IMR-90 (cell line): ENCODE results near the gene ZNF329. TPM values are rescaled to one million over a fixed set of nuclear protein-coding genes. Genes with fewer than 3 reads are reported as not detected.

ENCODE experiments used
- ATAC-seq: fragments of 200-7000 bp; cut with Tn5 transposase; 2 replicates; pipeline ENCODE4 v1.9.1; 2020; ENCODE audit warnings: low read depth, mild to moderate bottlenecking, moderate library complexity
- BruUV-seq: library from RNA; stranded (reverse); fragments of 400-500 nt; replicated peaks from 2 replicates; lab custom pipeline; 2021; lab: Mats Ljungman, UMichigan
- CTCF ChIA-PET: fragments of 300-600 bp; formaldehyde crosslinking; extraction: SDS; loops from one replicate; lab custom pipeline; 2021; ENCODE audit warnings: antibody characterized with exemption; lab: Yijun Ruan, JAX
- POLR2A ChIA-PET: fragments of 300-600 bp; sonication (Branson Sonifier 250); formaldehyde crosslinking; loops from one replicate; lab custom pipeline; 2022; ENCODE audit warnings: antibody characterized with exemption; ENCODE audit not compliant: unreplicated experiment; lab: Charles Lee
- DNase-seq: peaks from one replicate; pipeline ENCODE4 v3.0.0; 2013
- H2AFZ ChIP-seq: replicated peaks from 2 replicates; pipeline ENCODE3; 2013; ENCODE audit warnings: low read length, mild to moderate bottlenecking; ENCODE audit not compliant: poor library complexity
- H2AK5ac ChIP-seq: 2 replicates; pipeline ENCODE4 v1.6.1; 2013; ENCODE audit warnings: low read depth, low read length, inconsistent platforms
- H2AK9ac ChIP-seq: replicated peaks from 2 replicates; pipeline ENCODE3; 2013; ENCODE audit warnings: mild to moderate bottlenecking, low read depth, low read length, moderate library complexity; ENCODE audit not compliant: poor library complexity
- H2BK120ac ChIP-seq: 2 replicates; pipeline ENCODE4 v1.6.1; 2013; ENCODE audit warnings: low read depth, low read length, inconsistent platforms
- H2BK15ac ChIP-seq: 3 replicates; pipeline ENCODE4 v1.6.1; 2013; ENCODE audit warnings: low read depth, low read length, inconsistent platforms
- H2BK20ac ChIP-seq: 2 replicates; pipeline ENCODE4 v1.6.1; 2013; ENCODE audit warnings: low read depth, mild to moderate bottlenecking, inconsistent platforms, low read length, moderate library complexity
- H2BK5ac ChIP-seq: 2 replicates; pipeline ENCODE4 v1.6.1; 2013; ENCODE audit warnings: mild to moderate bottlenecking, low read depth, low read length, inconsistent platforms; ENCODE audit not compliant: poor library complexity, severe bottlenecking
- H3K14ac ChIP-seq: replicated peaks from 2 replicates; pipeline ENCODE4 v1.6.1; 2013; ENCODE audit warnings: low read depth, low read length, inconsistent platforms
- H3K18ac ChIP-seq: 2 replicates; pipeline ENCODE4 v1.6.1; 2013; ENCODE audit warnings: low read depth, low read length, control low read depth
- H3K23ac ChIP-seq: 2 replicates; pipeline ENCODE4 v1.6.1; 2013; ENCODE audit warnings: low read depth, low read length, inconsistent platforms
- H3K27ac ChIP-seq: 2 replicates; pipeline ENCODE4 v1.5.1; 2013; ENCODE audit warnings: mild to moderate bottlenecking, control low read depth, low read length; ENCODE audit not compliant: insufficient read depth
- H3K27me3 ChIP-seq: 2 replicates; pipeline ENCODE4 v1.6.1; 2013; ENCODE audit warnings: low read length; ENCODE audit not compliant: control insufficient read depth, insufficient read depth
- H3K36me3 ChIP-seq: 2 replicates; pipeline ENCODE4 v1.6.1; 2013; ENCODE audit warnings: low read length, mixed read lengths; ENCODE audit not compliant: control insufficient read depth, insufficient read depth
- H3K4ac ChIP-seq: 2 replicates; pipeline ENCODE4 v1.6.1; 2013; ENCODE audit warnings: low read depth, low read length, inconsistent platforms
- H3K4me1 ChIP-seq: 2 replicates; pipeline ENCODE4 v1.6.1; 2013; ENCODE audit warnings: low read length, mixed read lengths; ENCODE audit not compliant: control insufficient read depth, insufficient read depth
- H3K4me2 ChIP-seq: 2 replicates; pipeline ENCODE4 v1.6.1; 2013; ENCODE audit warnings: low read depth, mild to moderate bottlenecking, control low read depth, low read length, moderate library complexity
- H3K4me3 ChIP-seq: 2 replicates; pipeline ENCODE4 v1.5.1; 2013; ENCODE audit warnings: low read depth, mild to moderate bottlenecking, control low read depth, low read length, moderate library complexity; ENCODE audit not compliant: insufficient read depth
- H3K56ac ChIP-seq: 2 replicates; pipeline ENCODE4 v1.6.1; 2013; ENCODE audit warnings: low read length, inconsistent platforms; ENCODE audit not compliant: insufficient read depth; ENCODE audit errors: extremely low read depth
- H3K79me1 ChIP-seq, 2 experiments: 2 replicates each; pipeline ENCODE4 v1.6.1; 2013; ENCODE audit warnings: low read length in 2 of 2, inconsistent platforms in 1 of 2, low read depth in 1 of 2
- H3K9ac ChIP-seq: 2 replicates; pipeline ENCODE4 v1.6.1; 2013; ENCODE audit warnings: low read depth, low read length, control low read depth
- H3K9me1 ChIP-seq: 2 replicates; pipeline ENCODE4 v1.6.1; 2013; ENCODE audit warnings: low read length, inconsistent platforms; ENCODE audit not compliant: insufficient read depth
- H3K9me3 ChIP-seq: 2 replicates; pipeline ENCODE4 v1.6.1; 2013; ENCODE audit warnings: low read length; ENCODE audit not compliant: control insufficient read depth, insufficient read depth
- H4K20me1 ChIP-seq: 2 replicates; pipeline ENCODE4 v1.6.1; 2013; ENCODE audit warnings: low read length, inconsistent platforms; ENCODE audit not compliant: insufficient read depth
- H4K5ac ChIP-seq: 2 replicates; pipeline ENCODE4 v1.6.1; 2013; ENCODE audit warnings: mild to moderate bottlenecking, low read depth, low read length, control low read depth
- H4K8ac ChIP-seq, 2 experiments: 2 replicates each; pipeline ENCODE4 v1.6.1; 2013; ENCODE audit warnings: low read depth in 2 of 2, low read length in 2 of 2, control low read depth in 1 of 2, inconsistent platforms in 1 of 2
- H4K91ac ChIP-seq: 2 replicates; pipeline ENCODE4 v1.6.1; 2013; ENCODE audit warnings: low read depth, low read length, inconsistent platforms; ENCODE audit not compliant: insufficient read depth
- CEBPB ChIP-seq: IDR thresholded peaks from 2 replicates; pipeline ENCODE4 v1.6.1; 2012; ENCODE audit warnings: low read depth, low read length, improper control_type of control experiment
- WGBS, 2 experiments: methylation state at CpG; one replicate each; pipeline versions ENCODE4 v1.1.5 to v1.1.7; 2013; ENCODE audit warnings: missing lambda C conversion rate in 2 of 2; ENCODE audit not compliant: insufficient read length in 1 of 2; ENCODE audit errors: extremely low coverage in 2 of 2; 5-methylcytosine and 5-hydroxymethylcytosine counted together
- dilution Hi-C: fragments of 300-500 bp; cut with HindIII; formaldehyde crosslinking; loops from one replicate; pipeline ENCODE4 v1.14.3; 2018; ENCODE audit warnings: low sequenced_read_pairs; ENCODE audit not compliant: unreplicated experiment
- in situ Hi-C: fragments of 300-500 bp; cut with MboI; formaldehyde crosslinking; loops from 3 replicates; pipeline ENCODE4 v1.14.3; 2019; ENCODE audit warnings: low sequenced_read_pairs, inconsistent platforms, mixed read lengths
- intact Hi-C: fragments of 100-400 bp; cut with micrococcal nuclease; formaldehyde crosslinking; loops from 2 replicates; pipeline ENCODE4 v1.10.0; 2022
- polyA plus RNA-seq, 3 experiments: library from polyadenylated mRNA; depleted of rRNA; stranded (reverse); fragments of >200 nt; gene quantifications; 2 replicates each; pipeline ENCODE4 v1.2.3, GENCODE V29; 2012; ENCODE audit warnings: low replicate concordance in 1 of 3
- total RNA-seq: library from RNA; depleted of rRNA; stranded (reverse); fragments of >200 nt; gene quantifications from 2 replicates; pipeline ENCODE4 v1.2.3, GENCODE V29; 2012

The ZNF329 gene
- total and polyA plus RNA-seq, 2 of the 4 experiments (the other 2 are of a cell fraction), result 4.7 to 16.8 TPM

GRCh38 chr19:58117841-58118575 lies 32.6 kb downstream of the ZNF329 start:
- ChIA-PET POLR2A (no interaction called here), CTCF (no interaction called here)
- Histone ChIP-seq H2BK120ac (no peak overlapping the region), H3K56ac (no peak overlapping the region), H4K8ac (no peak overlapping the region), H3K18ac (no peak overlapping the region), H2BK15ac (no peak overlapping the region), H2AK9ac (no peak overlapping the region), H3K9me3 (peaks cover 68% of the 10 kb centered on the region), H4K5ac (no peak overlapping the region), H4K91ac (no peak overlapping the region), H3K79me1 (no peaks in the 10 kb centered on the region), H3K9me1 (no peaks in the 10 kb centered on the region), H3K27me3 (no peaks in the 10 kb centered on the region), H2BK5ac (no peak overlapping the region), H3K36me3 (no peaks in the 10 kb centered on the region), H3K4ac (no peak overlapping the region), H3K4me2 (no peak overlapping the region), H2AK5ac (no peak overlapping the region), H4K20me1 (no peaks in the 10 kb centered on the region), H3K9ac (no peak overlapping the region), H2AFZ (peak overlapping the region; percentile 82), H3K4me3 (no peak overlapping the region), H3K23ac (no peak overlapping the region), H3K14ac (no peak overlapping the region), H3K27ac (no peak overlapping the region), H3K4me1 (no peaks in the 10 kb centered on the region), H2BK20ac (no peak overlapping the region)
- 8% methylated on average over 22 of the region's 77 CpGs; no CpG with 5 or more reads in 1 of the 2 experiments for WGBS, 2 experiments
- dilution Hi-C loops (no loop called here), in situ Hi-C loops (no loop called here), intact Hi-C loops (no loop called here)
- TF ChIP-seq CEBPB, result no peak
- ATAC-seq (no peak), DNase-seq (no peak)
- BruUV-seq, result no TSS peak
